IMR-90 (cell line): ENCODE results near the gene STUM.

Experiments used
- CEBPB ChIP-seq: IDR thresholded peaks from 2 replicates; pipeline ENCODE4 v1.6.1; 2012; ENCODE audit warnings: low read depth, low read length, improper control_type of control experiment
- CHD1 ChIP-seq: IDR thresholded peaks from 2 replicates; pipeline ENCODE4 v1.6.1; 2012; ENCODE audit warnings: low read depth, low read length, improper control_type of control experiment
- CTCF ChIP-seq: conservative IDR thresholded peaks from 2 replicates; pipeline ENCODE4 v1.5.1; 2012; ENCODE audit warnings: mild to moderate bottlenecking, low read depth, low read length, improper control_type of control experiment
- ELK1 ChIP-seq: fragments of 150-350 bp; IDR thresholded peaks from 2 replicates; pipeline ENCODE4 v1.6.1; 2016; ENCODE audit warnings: low read depth, mild to moderate bottlenecking, low read length, moderate library complexity, borderline replicate concordance
- FOS ChIP-seq: fragments of 150-350 bp; IDR thresholded peaks from 2 replicates; pipeline ENCODE4 v1.6.1; 2016; ENCODE audit warnings: low read depth, low read length
- MAFK ChIP-seq: IDR thresholded peaks from 2 replicates; pipeline ENCODE4 v1.6.1; 2012; ENCODE audit warnings: low read depth, low read length, improper control_type of control experiment
- MXI1 ChIP-seq: IDR thresholded peaks from 2 replicates; pipeline ENCODE4 v1.6.1; 2012; ENCODE audit warnings: low read depth, mild to moderate bottlenecking, low read length, moderate library complexity, borderline replicate concordance
- NFE2L2 ChIP-seq: fragments of 150-350 bp; IDR thresholded peaks from 2 replicates; pipeline ENCODE4 v1.6.1; 2016; ENCODE audit warnings: low read depth, mild to moderate bottlenecking, low read length
- POLR2A ChIP-seq: IDR thresholded peaks from 2 replicates; pipeline ENCODE4 v1.6.1; 2012; ENCODE audit warnings: mild to moderate bottlenecking, low read depth, low read length
- RAD21 ChIP-seq: IDR thresholded peaks from 2 replicates; pipeline ENCODE4 v1.6.1; 2012; ENCODE audit warnings: low read length, improper control_type of control experiment
- RCOR1 ChIP-seq: IDR thresholded peaks from 2 replicates; pipeline ENCODE4 v1.6.1; 2012; ENCODE audit warnings: mild to moderate bottlenecking, low read length, improper control_type of control experiment; ENCODE audit not compliant: insufficient replicate concordance
- RFX5 ChIP-seq: IDR thresholded peaks from 2 replicates; pipeline ENCODE4 v1.8.0; 2012; ENCODE audit warnings: low read depth, mild to moderate bottlenecking, low read length, moderate library complexity
- SMC3 ChIP-seq: fragments of 150-350 bp; IDR thresholded peaks from 2 replicates; pipeline ENCODE4 v1.6.1; 2016; ENCODE audit warnings: low read depth, mild to moderate bottlenecking, antibody characterized with exemption, low read length, moderate library complexity
- USF2 ChIP-seq: fragments of 150-350 bp; IDR thresholded peaks from 2 replicates; pipeline ENCODE4 v1.6.1; 2017; ENCODE audit warnings: mild to moderate bottlenecking, antibody characterized with exemption, low read length, low read depth

GRCh38 chr1:226523646-226524406, 24.7 kb upstream of the STUM start:
- TF ChIP-seq CTCF (no peak), ELK1 (no peak), SMC3 (no peak), MXI1 (no peak), RFX5 (no peak), POLR2A (no peak), MAFK (no peak), FOS (no peak), CEBPB (no peak), RCOR1 (no peak), RAD21 (no peak), CHD1 (no peak), NFE2L2 (no peak), USF2 (no peak)
